ENCODE measurements around the gene ADCY4.
A peak's percentile ranks its signal among the peaks of the same experiment; 100 is the strongest.

Gene ADCY4

GRCh38 chr14:24284501-24285035, 50.3 kb downstream of the ADCY4 start:
- TF ChIP-seq CTCF (IDR thresholded peaks at IDR 0.05), result no peak

- no peak for TF ChIP-seq CTCF (IDR thresholded peaks at IDR 0.05)
Observed at GRCh38 chr14:24283796-24284460, 50.9 kb downstream of the ADCY4 start.

GRCh38 chr14:24282736-24283135, 52.1 kb downstream of the ADCY4 start:
- TF ChIP-seq CTCF (IDR thresholded peaks at IDR 0.05), result no peak

- no peak for TF ChIP-seq CTCF (IDR thresholded peaks at IDR 0.05)
Observed at GRCh38 chr14:24281636-24282035, 53.2 kb downstream of the ADCY4 start.

- no peak for TF ChIP-seq CTCF (IDR thresholded peaks at IDR 0.05)
Observed at GRCh38 chr14:24280797-24281460, 53.9 kb downstream of the ADCY4 start.

GRCh38 chr14:24279301-24280186, 55.3 kb downstream of the ADCY4 start:
- TF ChIP-seq CTCF (IDR thresholded peaks at IDR 0.05), result peak; percentile 20; the same call in 1 of the 2 replicates

- TF ChIP-seq CTCF (IDR thresholded peaks at IDR 0.05), result no peak
Observed at GRCh38 chr14:24278424-24278823, 56.4 kb downstream of the ADCY4 start.

Measured in LNCAP (cell line).